Putamen (tissue), 1 donor: ENCODE data around the gene MS4A15.
"Not testable (repeated sequence)": the region's sequence is repeated elsewhere in the genome, so short reads cannot be mapped to it uniquely, and the experiment has no call there.

Experiments used
- DNase-seq: peaks from one replicate; pipeline ENCODE4 v3.0.0-alpha.2; 2016; ENCODE audit warnings: low spot score

The MS4A15 gene

GRCh38 chr11:60756307-60757032, at the start of gene MS4A15:
TSS of gene MS4A15 (plus strand) at chr11:60756867. CDS start at chr11:60763734, 6,867 bp downstream.
- DNase-seq = no peak

- DNase-seq = no peak
Measured at GRCh38 chr11:60706931-60707330, 49.7 kb upstream of the MS4A15 start.

GRCh38 chr11:60710482-60710881, 46.2 kb upstream of the MS4A15 start:
- no peak for DNase-seq

- DNase-seq = no peak
Measured at GRCh38 chr11:60711276-60711675, 45.4 kb upstream of the MS4A15 start.

GRCh38 chr11:60713423-60713822, 43.2 kb upstream of the MS4A15 start:
- DNase-seq = not testable (repeated sequence)

GRCh38 chr11:60717956-60718355, 38.7 kb upstream of the MS4A15 start:
- DNase-seq = no peak

- DNase-seq = no peak
Measured at GRCh38 chr11:60718524-60719316, 37.9 kb upstream of the MS4A15 start.

GRCh38 chr11:60719391-60719790, 37.3 kb upstream of the MS4A15 start:
- DNase-seq = no peak

- no peak for DNase-seq
Measured at GRCh38 chr11:60720460-60720859, 36.2 kb upstream of the MS4A15 start.

- DNase-seq = no peak
Measured at GRCh38 chr11:60724420-60724819, 32.2 kb upstream of the MS4A15 start, which contains the start of gene MS4A18. TSS of gene MS4A18 (plus strand) at chr11:60724720.

GRCh38 chr11:60725592-60725991, 31.1 kb upstream of the MS4A15 start:
- no peak for DNase-seq

GRCh38 chr11:60731586-60731985, 25.1 kb upstream of the MS4A15 start:
- DNase-seq = no peak

- DNase-seq = no peak
Measured at GRCh38 chr11:60734279-60734678, 22.4 kb upstream of the MS4A15 start.

GRCh38 chr11:60739114-60739513, 17.6 kb upstream of the MS4A15 start:
- DNase-seq = no peak

- DNase-seq = no peak
Measured at GRCh38 chr11:60740573-60740972, 16.1 kb upstream of the MS4A15 start.

- DNase-seq = no peak
Measured at GRCh38 chr11:60741421-60741820, 15.2 kb upstream of the MS4A15 start.

- DNase-seq = no peak
Measured at GRCh38 chr11:60743058-60743457, 13.6 kb upstream of the MS4A15 start.

GRCh38 chr11:60744114-60744513, 12.6 kb upstream of the MS4A15 start:
- DNase-seq = no peak

GRCh38 chr11:60747359-60747873, 9.3 kb upstream of the MS4A15 start:
- no peak for DNase-seq

- DNase-seq = no peak
Measured at GRCh38 chr11:60748225-60748624, 8.4 kb upstream of the MS4A15 start.

- DNase-seq = no peak
Measured at GRCh38 chr11:60748821-60749220, 7.8 kb upstream of the MS4A15 start.

GRCh38 chr11:60750911-60751310, 5.8 kb upstream of the MS4A15 start:
- DNase-seq = no peak

GRCh38 chr11:60753309-60753708, 3.4 kb upstream of the MS4A15 start:
- no peak for DNase-seq
